Measurements from ENCODE around the gene PEX10. TPM values are rescaled to one million over a fixed set of nuclear protein-coding genes. Genes with fewer than 3 reads are reported as not detected.

PEX10 gene
- total and polyA plus RNA-seq, 2 of the 8 experiments (the other 6 are each of a cell fraction or from before 2014, with no cell fraction given) = 24.3 to 26.9 TPM

DNA sequence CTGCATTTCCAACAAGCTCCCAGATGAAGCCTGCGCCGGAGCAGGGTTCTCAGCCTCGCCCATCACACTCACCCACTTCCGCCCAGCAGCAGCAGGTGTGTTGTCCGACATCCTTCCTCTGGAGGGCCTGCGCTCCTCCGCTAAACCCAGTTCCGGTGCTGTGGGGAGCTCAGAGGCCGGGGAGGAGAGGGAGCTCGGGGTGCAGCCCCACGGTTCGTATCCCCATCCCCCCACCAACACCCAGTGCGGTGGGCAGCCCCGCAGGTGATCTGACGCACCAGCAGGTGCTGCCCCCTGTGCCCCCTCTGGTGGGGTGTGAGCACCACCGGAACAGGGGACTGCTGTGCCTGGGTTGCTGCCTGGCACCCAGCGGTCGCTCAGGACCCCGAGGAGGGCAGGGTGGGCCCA lies 3.4 kb upstream of the PEX10 start:
- Histone ChIP-seq H3K27me3 (replicated peaks in 1 of 4; ENCODE audit: control insufficient read depth in 3 of 4, extremely low read depth in 1 of 4, insufficient read depth in 3 of 4, low read length in 3 of 4) (peaks cover 0 to 2% (median 0%) of the 10 kb centered on the region in 4 experiments; a peak in 2 of 7 replicates), H3K4me1 (replicated peaks in 1 of 4; ENCODE audit: control insufficient read depth in 3 of 4, insufficient read depth in 4 of 4, low read length in 3 of 4) (peaks cover 0 to 14% (median 11%) of the 10 kb centered on the region in 4 experiments; a peak in 5 of 7 replicates), H3K23ac (ENCODE audit: insufficient read length) (no peak overlapping the region), H3K4me3 (ENCODE audit: extremely low read depth in 1 of 4, insufficient read depth in 2 of 4, low read depth in 3 of 4, low read length in 4 of 4) (no peak overlapping the region), H3K14ac (ENCODE audit: insufficient read length) (no peak overlapping the region), H2BK120ac (replicated peaks; ENCODE audit: low read depth, low read length) (no peak overlapping the region), H2BK20ac (ENCODE audit: low read length) (no peak overlapping the region), H3K4ac (replicated peaks; ENCODE audit: insufficient read length, low read depth, low read length) (no peak overlapping the region), H2BK12ac (ENCODE audit: low read depth, low read length) (no peak overlapping the region), H2AK5ac (ENCODE audit: low read depth, low read length) (no peak overlapping the region), H3K4me2 (ENCODE audit: insufficient read depth in 1 of 2, low read depth in 2 of 2, low read length in 2 of 2) (no peak overlapping the region), H3K79me2 (ENCODE audit: control insufficient read depth in 1 of 2, insufficient read depth in 2 of 2, low read length in 2 of 2) (peaks cover 0 to 6% of the 10 kb centered on the region in 2 experiments; a peak in 1 of 4 replicates), H3K27ac (ENCODE audit: low read depth, low read length) (no peak overlapping the region), H3K56ac (replicated peaks; ENCODE audit: insufficient read length, low read depth, low read length) (no peak overlapping the region), H4K5ac (ENCODE audit: insufficient read length, low read depth, low read length) (no peak overlapping the region), H3K9ac (replicated peaks in 1 of 4; ENCODE audit: extremely low read depth in 1 of 4, low read depth in 3 of 4, low read length in 3 of 4) (no peak overlapping the region), H3K23me2 (ENCODE audit: low read depth, low read length) (peaks cover 15% of the 10 kb centered on the region), H2BK15ac (ENCODE audit: low read length) (no peak overlapping the region), H2AFZ (ENCODE audit: low read length) (no peak overlapping the region), H3K79me1 (ENCODE audit: low read depth, low read length) (no peaks in the 10 kb centered on the region), H4K91ac (replicated peaks; ENCODE audit: insufficient read length, low read length) (no peak overlapping the region), H3K36me3 (ENCODE audit: control insufficient read depth in 2 of 4, insufficient read depth in 4 of 4, low read length in 3 of 4) (no peaks in the 10 kb centered on the region), H2BK5ac (ENCODE audit: low read depth, low read length) (no peak overlapping the region), H4K8ac (ENCODE audit: extremely low read depth, insufficient read depth, low read length) (no peak overlapping the region; the same call in 1 of the 2 replicates), H4K20me1 (replicated peaks in 1 of 2; ENCODE audit: control insufficient read depth in 1 of 2, insufficient read depth in 2 of 2, low read length in 2 of 2) (peaks cover 0 to 4% of the 10 kb centered on the region in 2 experiments), H3K18ac (ENCODE audit: extremely low read depth, low read length) (no peak overlapping the region), H3K9me3 (ENCODE audit: insufficient read depth in 2 of 2, low read depth in 1 of 2, low read length in 1 of 2) (no peaks in the 10 kb centered on the region)
- no peak for FAIRE-seq
- DNase-seq (ENCODE audit: low read depth in 1 of 2, low spot score in 2 of 2) = no peak
- ChIA-PET POLR2A (ENCODE audit: partially characterized antibody) (interaction anchor here (0.8 to 1.3 kb wide), 2 partner anchors 8 to 111 kb away, joined by 3 read pairs; partner anchors contain the start of gene PANK4), CTCF (ENCODE audit: partially characterized antibody) (interaction anchor here (0.5 to 6.6 kb wide), 13 partner anchors 15 to 1008 kb away, joined by 3 to 48 read pairs (median 4); partner anchors contain the start of gene FAAP20)
- 88% methylated on average over 11 of the region's 19 CpGs; no CpG with 5 or more reads in 1 of the 2 experiments for WGBS, 2 experiments (ENCODE audit: extremely low coverage in 1 of 2, insufficient coverage in 1 of 2, insufficient read length in 1 of 2, insufficient replicate concordance in 2 of 2, low coverage in 1 of 2, low lambda C conversion rate in 2 of 2, missing lambda C conversion rate in 1 of 2)
- TF ChIP-seq CEBPB (IDR thresholded peaks at IDR 0.05; ENCODE audit: low read depth, low read length) (no peak), KDM5A (IDR thresholded peaks at IDR 0.05; ENCODE audit: low read length) (no peak), TAF1 (IDR thresholded peaks at IDR 0.05; ENCODE audit: low read depth, low read length) (no peak), CREB1 (IDR thresholded peaks at IDR 0.05) (no peak), SUZ12 (IDR thresholded peaks at IDR 0.05; ENCODE audit: low read length) (no peak), RFX5 (IDR thresholded peaks at IDR 0.05; ENCODE audit: borderline replicate concordance, low read depth, low read length) (no peak), SRF (IDR thresholded peaks at IDR 0.05; ENCODE audit: low read depth, low read length) (no peak), RAD21 (IDR thresholded peaks at IDR 0.05 in 1 of 2, conservative IDR thresholded peaks at IDR 0.05 in 1 of 2; ENCODE audit: low read depth in 2 of 2, low read length in 2 of 2) (no peak), E2F6 (IDR thresholded peaks at IDR 0.05) (no peak), SIN3A (conservative IDR thresholded peaks at IDR 0.05 in 1 of 2, IDR thresholded peaks at IDR 0.05 in 1 of 2; ENCODE audit: low read depth in 1 of 2, low read length in 2 of 2) (no peak), RBBP5 (IDR thresholded peaks at IDR 0.05; ENCODE audit: borderline replicate concordance, low read depth, low read length) (no peak), RNF2 (IDR thresholded peaks at IDR 0.05; ENCODE audit: borderline replicate concordance, low read depth, low read length, missing control alignments, poor library complexity, severe bottlenecking) (no peak)

Measured in H1 (cell line).